PC-9 (cell line): ENCODE data around the gene UTP11. TPM values are rescaled to one million over a fixed set of nuclear protein-coding genes. Genes with fewer than 3 reads are reported as not detected.
A peak's percentile ranks its signal among the peaks of the same experiment; 100 is the strongest.

Experiments used
- BruUV-seq: library from RNA; stranded (reverse); fragments of 400-500 nt; replicated peaks from 2 replicates; lab custom pipeline; 2021; lab: Mats Ljungman, UMichigan
- CTCF ChIA-PET: fragments of 300-600 bp; sonication (Branson Sonifier 250); formaldehyde crosslinking; loops from one replicate; lab custom pipeline; 2022; ENCODE audit warnings: antibody characterized with exemption; lab: Charles Lee
- POLR2A ChIA-PET: fragments of 300-600 bp; sonication (Branson Sonifier 250); formaldehyde crosslinking; loops from one replicate; lab custom pipeline; 2022; ENCODE audit warnings: antibody characterized with exemption; ENCODE audit not compliant: unreplicated experiment; lab: Charles Lee
- DNase-seq, 2 experiments: peaks; one replicate each; pipeline versions ENCODE4 v3.0.0 to v3.0.0-alpha.2; 2015 to 2022; ENCODE audit warnings: mixed read lengths in 1 of 2
- H2AFZ ChIP-seq: fragments of 200-600 bp; sonication (generic); 2 replicates; pipeline ENCODE4 v1.8.1; 2017; ENCODE audit warnings: antibody characterized with exemption
- H3F3A ChIP-seq: fragments of 200-600 bp; sonication (generic); 2 replicates; pipeline ENCODE4 v1.8.1; 2017; ENCODE audit warnings: antibody characterized with exemption, mild to moderate bottlenecking, low read depth; ENCODE audit not compliant: insufficient read depth
- H3K27ac ChIP-seq: fragments of 200-600 bp; sonication (generic); 2 replicates; pipeline ENCODE4 v1.6.1; 2016; ENCODE audit warnings: mixed run types
- H3K27me3 ChIP-seq: fragments of 200-600 bp; sonication (generic); 2 replicates; pipeline ENCODE4 v1.6.1; 2016; ENCODE audit warnings: low read depth, mixed run types; ENCODE audit not compliant: insufficient read depth
- H3K36me3 ChIP-seq: fragments of 200-600 bp; sonication (generic); 2 replicates; pipeline ENCODE4 v1.6.1; 2016; ENCODE audit warnings: low read depth, mixed run types
- H3K4me1 ChIP-seq: fragments of 200-600 bp; sonication (generic); replicated peaks from 2 replicates; pipeline ENCODE4 v1.6.1; 2016; ENCODE audit warnings: mixed run types; ENCODE audit not compliant: insufficient read depth
- H3K4me2 ChIP-seq: fragments of 200-600 bp; sonication (generic); 2 replicates; pipeline ENCODE4 v1.6.1; 2017; ENCODE audit warnings: mixed run types
- H3K4me3 ChIP-seq: fragments of 200-600 bp; sonication (generic); 2 replicates; pipeline ENCODE4 v1.6.1; 2016; ENCODE audit warnings: mixed run types
- H3K79me2 ChIP-seq: fragments of 200-600 bp; sonication (generic); 2 replicates; pipeline ENCODE4 v1.6.1; 2017; ENCODE audit warnings: low read depth, mixed run types
- H3K9me2 ChIP-seq: fragments of 200-600 bp; sonication (generic); 2 replicates; pipeline ENCODE4 v1.8.1; 2017; ENCODE audit warnings: mild to moderate bottlenecking; ENCODE audit not compliant: insufficient read depth
- H3K9me3 ChIP-seq: fragments of 200-600 bp; sonication (generic); 2 replicates; pipeline ENCODE4 v1.8.1; 2016; ENCODE audit warnings: low read depth; ENCODE audit not compliant: insufficient read depth
- H4K20me1 ChIP-seq: fragments of 200-600 bp; sonication (generic); 2 replicates; pipeline ENCODE4 v1.8.1; 2017; ENCODE audit not compliant: insufficient read depth
- CTCF ChIP-seq: fragments of 200-600 bp; sonication (generic); conservative IDR thresholded peaks from 2 replicates; pipeline ENCODE4 v1.6.1; 2017; ENCODE audit warnings: mixed run types, antibody characterized with exemption, mild to moderate bottlenecking, moderate library complexity
- EZH2 ChIP-seq: fragments of 200-600 bp; sonication (generic); IDR thresholded peaks from 2 replicates; pipeline ENCODE4 v1.8.0; 2017; ENCODE audit warnings: antibody characterized with exemption, low read depth
- intact Hi-C: fragments of 100-400 bp; cut with micrococcal nuclease; formaldehyde crosslinking; loops from one replicate; pipeline ENCODE4 v1.10.0; 2022; ENCODE audit not compliant: unreplicated experiment
- total RNA-seq: library from RNA; stranded (reverse); gene quantifications from 2 replicates; pipeline ENCODE4 v1.2.3, GENCODE V29; 2021

The UTP11 gene
- total RNA-seq, 1 experiment from 2014 or later, result 36.4 TPM

- intact Hi-C loops, result no loop called here
- peak in 1 of 2 experiments; percentile 76 for DNase-seq
- peak within 1 kb of the TSS; percentile 68 for H3K4me3 ChIP-seq
- no peaks in the 10 kb centered on the region for H3K36me3 ChIP-seq
- TF ChIP-seq EZH2 (no peak), CTCF (no peak)
- H3K9me3 ChIP-seq, result no peaks in the 10 kb centered on the region
- no peak within 1 kb of the TSS for H3K27ac ChIP-seq
- H3K4me1 ChIP-seq, result peaks cover 24% of the 10 kb centered on the region
- H3K4me2 ChIP-seq, result peak within 1 kb of the TSS; percentile 94
- peak within 1 kb of the TSS; percentile 77 for H2AFZ ChIP-seq
- no peaks in the 10 kb centered on the region for H4K20me1 ChIP-seq
- no peaks in the 10 kb centered on the region for H3K27me3 ChIP-seq
- no peaks in the 10 kb centered on the region for H3K9me2 ChIP-seq
- peaks cover 19% of the 10 kb centered on the region for H3K79me2 ChIP-seq
- no TSS peak for BruUV-seq
- POLR2A ChIA-PET, result no interaction called here
- H3F3A ChIP-seq, result peaks cover 9% of the 10 kb centered on the region; the same call in 1 of the 2 replicates
- CTCF ChIA-PET, result interaction anchor here (0.8 kb wide), 1 partner anchor 490 kb away, joined by 3 read pairs; no protein-coding TSS in a partner anchor
Measured at GRCh38 chr1:38005195-38006007, 7.1 kb upstream of the UTP11 start, which contains the start of gene FHL3. TSS of gene FHL3 (minus strand) at chr1:38005514. CDS start at chr1:37999412, 6,102 bp downstream.

GRCh38 chr1:38006008-38006828 lies 6.3 kb upstream of the UTP11 start:
- Histone ChIP-seq H3K4me1 (peaks cover 17% of the 10 kb centered on the region), H3K9me3 (no peaks in the 10 kb centered on the region), H2AFZ (no peak overlapping the region), H3K36me3 (no peaks in the 10 kb centered on the region), H3K27me3 (no peaks in the 10 kb centered on the region), H3K9me2 (no peaks in the 10 kb centered on the region), H3K79me2 (peaks cover 19% of the 10 kb centered on the region), H4K20me1 (no peaks in the 10 kb centered on the region), H3K4me3 (no peak overlapping the region), H3F3A (0 out of 2 replicates have a peak, but pooled peaks cover 3% of the 10 kb centered on the region), H3K4me2 (peak overlapping the region; percentile 29; the same call in 1 of the 2 replicates), H3K27ac (no peak overlapping the region)
- TF ChIP-seq EZH2 (no peak), CTCF (no peak)
- no TSS peak for BruUV-seq
- intact Hi-C loops, result no loop called here
- no peak for DNase-seq
- CTCF ChIA-PET, result no interaction called here
- POLR2A ChIA-PET, result no interaction called here

- no peak overlapping the region for H2AFZ ChIP-seq
- no peaks in the 10 kb centered on the region for H3K9me2 ChIP-seq
- H3K4me2 ChIP-seq, result no peak overlapping the region
- H3K4me1 ChIP-seq, result peaks cover 15% of the 10 kb centered on the region
- POLR2A ChIA-PET, result no interaction called here
- no peaks in the 10 kb centered on the region for H3K9me3 ChIP-seq
- H3K36me3 ChIP-seq, result no peaks in the 10 kb centered on the region
- peaks cover 21% of the 10 kb centered on the region for H3K79me2 ChIP-seq
- 0 out of 2 replicates have a peak, but pooled peaks cover 5% of the 10 kb centered on the region for H4K20me1 ChIP-seq
- TF ChIP-seq CTCF (no peak), EZH2 (no peak)
- no peaks in the 10 kb centered on the region for H3K27me3 ChIP-seq
- CTCF ChIA-PET, result no interaction called here
- no peak overlapping the region for H3K4me3 ChIP-seq
- peak in 1 of 2 experiments; percentile 6 for DNase-seq
- H3F3A ChIP-seq, result no peaks in the 10 kb centered on the region
- H3K27ac ChIP-seq, result peak overlapping the region; percentile 7
- BruUV-seq, result no TSS peak
- intact Hi-C loops, result no loop called here
Measured at GRCh38 chr1:38009088-38009840, 3.3 kb upstream of the UTP11 start.
